GM21786 (cell line): ENCODE measurements around the gene FAM25G.
"Not testable (repeated sequence)": the region's sequence is repeated elsewhere in the genome, so short reads cannot be mapped to it uniquely, and the experiment has no call there.

ENCODE experiments used
- ATAC-seq: cut with Tn5 transposase; IDR thresholded peaks from one replicate; pipeline ENCODE4 v1.9.1; 2021; ENCODE audit not compliant: unreplicated experiment

The FAM25G gene

DNA sequence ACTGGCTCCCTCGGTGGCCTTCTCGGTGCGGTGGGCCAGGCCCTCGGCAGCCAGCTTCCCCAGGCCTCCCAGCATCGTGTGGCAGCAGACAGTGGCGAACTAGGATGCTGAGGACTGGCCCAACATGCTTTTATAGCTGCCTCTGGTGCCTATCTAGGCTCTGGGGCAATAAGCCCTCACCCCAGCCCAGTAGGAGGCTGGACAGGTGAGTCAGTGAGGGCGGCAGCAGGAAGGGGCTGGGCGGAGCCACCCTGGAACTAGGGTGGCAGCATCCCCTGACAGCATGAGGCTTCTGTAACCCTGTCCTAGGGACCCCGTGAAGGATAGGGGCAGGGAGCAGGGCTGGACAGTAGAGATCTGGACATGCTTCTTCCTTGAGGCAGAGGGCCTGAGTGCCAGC is at the start of gene FAM25G:
FAM25G (minus strand) TSS at position 101 of the 400 bp plus-strand sequence; CDS start at position 75, 26 bp downstream.
- ATAC-seq = not testable (repeated sequence)

DNA sequence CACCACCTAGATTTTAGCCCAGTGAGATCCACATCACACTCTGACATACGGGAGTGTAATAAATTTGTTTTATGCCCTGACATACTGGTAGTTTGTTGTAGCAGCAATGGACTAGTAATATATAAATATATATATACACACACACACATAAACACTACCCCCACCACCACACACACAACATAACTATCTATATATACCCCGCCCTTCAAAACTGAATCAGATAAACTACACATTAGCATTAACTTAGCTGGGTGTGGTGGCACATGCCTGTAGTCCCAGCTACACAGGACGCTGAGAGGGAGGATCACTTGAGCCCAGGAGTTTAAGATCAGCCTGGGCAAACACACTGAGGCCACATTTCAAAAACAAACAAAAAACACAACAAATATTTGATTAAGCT is 44.9 kb upstream of the FAM25G start:
- not testable (repeated sequence) for ATAC-seq

DNA sequence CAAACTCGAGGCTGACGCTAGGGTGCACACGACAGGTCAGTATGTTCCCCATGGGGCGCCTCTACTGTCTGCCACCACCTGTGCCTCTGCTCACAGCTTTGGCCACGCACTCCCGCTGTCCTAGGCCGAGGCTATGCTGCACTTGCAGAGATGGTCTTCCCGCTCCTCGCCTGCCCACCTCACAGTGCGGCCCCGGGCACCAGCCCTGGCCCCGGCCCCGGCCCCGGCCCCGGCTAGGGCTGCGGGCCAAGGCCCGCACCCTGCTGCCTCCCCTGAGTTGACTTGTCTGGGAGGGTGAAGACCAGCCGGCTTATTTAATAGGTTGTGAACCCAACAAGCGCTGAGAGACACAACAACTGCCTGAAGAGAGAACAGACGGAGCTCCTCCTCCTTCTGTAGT is 32.0 kb upstream of the FAM25G start, which contains the start of gene AGAP9:
AGAP9 (minus strand) TSS at position 164 of the 400 bp plus-strand sequence; CDS start at position 52, 112 bp downstream.
- not testable (repeated sequence) for ATAC-seq

DNA sequence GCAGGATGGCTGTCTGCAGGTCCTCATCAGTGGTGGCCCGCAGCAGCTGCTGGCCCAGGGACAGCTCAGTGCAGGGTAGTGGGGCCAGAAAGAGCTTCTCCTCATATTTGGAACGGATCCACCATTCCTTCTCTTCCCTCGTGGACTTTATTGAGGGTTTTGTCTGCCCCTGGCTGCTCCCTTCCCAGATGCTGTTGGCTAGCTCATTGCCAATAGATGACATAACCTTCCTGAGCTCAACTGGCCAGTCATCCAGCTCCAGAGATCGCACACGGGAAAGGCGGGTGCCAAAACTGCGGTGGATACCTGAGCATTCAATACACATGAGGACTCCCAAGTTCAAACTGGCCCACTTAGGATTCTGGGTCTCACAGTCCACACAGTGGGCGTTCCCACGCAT is 10.8 kb upstream of the FAM25G start:
- not testable (repeated sequence) for ATAC-seq

- not testable (repeated sequence) for ATAC-seq
Measured at GRCh38 chr10:47494226-47494625, 2.7 kb upstream of the FAM25G start.

- ATAC-seq = not testable (repeated sequence)
Measured at GRCh38 chr10:47489630-47490029, 1.9 kb downstream of the FAM25G start.

DNA sequence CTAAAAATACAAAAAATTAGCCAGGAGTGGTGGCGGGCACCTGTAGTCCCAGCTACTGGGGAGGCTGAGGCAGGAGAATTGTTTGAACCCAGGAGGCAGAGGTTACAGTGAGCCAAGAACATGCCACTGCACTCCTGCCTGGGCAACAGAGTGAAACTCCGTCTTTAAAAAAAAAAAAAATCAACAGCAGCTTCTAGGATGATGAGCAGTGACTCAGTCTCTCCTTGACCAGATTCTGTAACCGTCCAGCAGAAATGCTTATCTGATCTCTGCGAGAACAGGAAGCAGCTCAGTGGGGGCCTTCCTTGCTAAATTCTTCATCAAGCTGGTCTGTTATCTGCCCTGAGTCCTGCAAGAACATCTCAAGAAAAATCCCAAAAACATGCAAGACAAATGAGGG is 5.6 kb downstream of the FAM25G start:
- not testable (repeated sequence) for ATAC-seq

- ATAC-seq = not testable (repeated sequence)
Measured at GRCh38 chr10:47484786-47485185, 6.7 kb downstream of the FAM25G start.

DNA sequence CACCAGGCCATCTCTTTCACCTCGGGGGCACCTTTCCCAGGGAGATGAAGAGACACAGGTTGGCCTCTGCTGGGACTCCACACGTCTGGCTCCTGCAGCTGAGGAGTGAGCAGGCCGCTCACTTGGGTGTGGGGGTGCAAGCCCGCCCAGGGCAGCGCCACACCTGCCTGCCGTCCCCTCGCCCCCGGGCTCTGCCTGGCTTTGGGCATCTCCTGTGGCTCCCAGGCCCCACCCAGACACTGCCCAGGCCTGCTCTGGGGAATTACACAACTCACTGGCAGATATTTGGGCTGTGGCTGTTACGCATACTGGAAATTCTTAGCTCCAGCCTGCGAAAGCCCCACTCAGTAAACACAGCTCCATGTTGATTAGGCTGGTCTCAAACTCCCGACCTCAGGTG is 7.6 kb downstream of the FAM25G start, which contains the start of gene ANXA8:
ANXA8 (minus strand) TSS at position 193 of the 400 bp plus-strand sequence; CDS start at position 11, 182 bp downstream.
- not testable (repeated sequence) for ATAC-seq

- ATAC-seq = not testable (repeated sequence)
Measured at GRCh38 chr10:47482367-47482766, 9.1 kb downstream of the FAM25G start.

- ATAC-seq = not testable (repeated sequence)
Measured at GRCh38 chr10:47481768-47482181, 9.7 kb downstream of the FAM25G start.

DNA sequence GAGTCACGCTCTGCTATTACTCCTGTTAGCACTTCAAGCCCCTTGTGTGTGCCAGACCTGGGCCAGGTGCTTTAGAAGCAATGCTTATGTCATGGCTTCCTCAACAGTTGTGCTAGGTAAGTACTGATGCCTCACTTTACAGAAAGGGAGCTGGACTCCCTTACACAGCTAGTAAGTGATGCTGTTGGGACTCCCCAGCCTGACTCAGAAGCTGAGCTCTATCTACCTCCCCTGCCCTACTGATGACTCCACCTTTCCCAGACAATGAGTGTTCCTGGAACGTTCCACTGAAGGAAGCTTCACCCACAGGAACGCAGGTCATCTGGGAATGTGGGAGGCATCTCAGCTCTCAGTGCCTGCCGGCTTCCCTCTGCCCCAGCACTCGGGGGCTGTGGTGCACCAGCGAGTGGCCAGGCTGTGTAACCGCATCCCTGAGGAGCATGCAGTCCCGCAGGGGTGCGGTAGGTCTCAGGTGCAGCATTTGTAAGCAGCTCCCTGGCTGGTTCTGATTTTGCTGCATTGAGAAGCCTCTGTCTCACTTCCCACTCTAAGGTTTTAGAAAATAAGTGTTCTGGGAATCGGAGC is 10.2 kb downstream of the FAM25G start:
- ATAC-seq = not testable (repeated sequence)

DNA sequence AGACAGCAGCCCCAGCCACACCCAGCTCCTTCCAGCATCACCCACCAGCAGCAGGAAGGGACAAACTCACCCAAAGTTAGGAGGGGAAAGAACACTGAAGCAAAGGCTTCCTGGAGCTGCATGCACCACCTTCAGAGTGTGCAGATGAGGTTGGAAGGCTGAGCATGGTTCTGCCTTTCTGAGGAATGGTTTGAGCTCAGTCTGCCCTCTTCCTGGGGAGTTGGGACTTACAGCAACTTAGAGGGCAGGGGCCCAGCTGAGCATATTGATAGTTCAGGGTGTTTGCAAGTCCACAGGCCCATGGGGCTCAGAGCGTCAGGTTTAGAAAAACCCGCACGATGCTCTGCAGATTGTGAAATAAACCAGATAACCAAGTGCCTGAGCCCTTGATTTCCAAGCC is 11.4 kb downstream of the FAM25G start:
- not testable (repeated sequence) for ATAC-seq

GRCh38 chr10:47478114-47478513 is 13.4 kb downstream of the FAM25G start:
- ATAC-seq = not testable (repeated sequence)

DNA sequence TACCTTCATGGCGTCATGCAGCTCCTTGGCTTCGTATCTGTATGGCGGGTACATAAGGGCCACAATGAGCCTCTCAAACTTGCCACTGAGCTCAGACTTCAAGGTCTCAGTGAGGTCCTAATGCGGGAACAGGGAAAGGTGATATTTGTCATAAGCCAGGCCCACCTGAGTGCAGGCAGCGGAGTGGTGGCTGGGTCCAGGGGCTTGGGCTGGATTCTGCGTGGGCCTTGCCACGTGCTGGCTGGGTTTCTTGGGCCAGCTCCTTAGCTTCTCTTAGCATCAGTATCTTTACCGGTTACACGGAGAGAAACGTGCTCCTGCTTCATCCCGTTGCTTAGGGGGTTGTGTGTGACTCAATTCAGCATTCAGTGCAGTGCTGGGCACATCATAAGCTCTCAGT is 14.4 kb downstream of the FAM25G start:
- not testable (repeated sequence) for ATAC-seq

GRCh38 chr10:47475101-47475500 is 16.4 kb downstream of the FAM25G start:
- ATAC-seq = not testable (repeated sequence)

DNA sequence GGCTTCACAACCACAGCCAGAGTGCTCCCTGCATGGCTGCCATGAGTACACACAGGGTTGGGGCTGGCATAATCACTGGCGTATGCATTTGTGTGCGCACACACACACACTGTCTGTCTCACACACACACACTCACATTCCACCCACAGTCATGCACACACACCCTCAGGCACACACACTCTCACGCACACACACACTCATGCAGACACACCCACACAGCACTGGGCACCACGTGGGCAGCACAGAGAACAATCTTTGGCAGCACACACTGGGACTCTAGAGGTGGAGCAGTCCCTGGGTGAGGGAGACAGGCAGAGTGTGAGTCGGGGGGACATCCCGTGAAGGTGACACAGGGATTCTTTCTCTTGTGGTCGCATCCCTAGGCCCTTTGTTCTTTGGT is 18.0 kb downstream of the FAM25G start:
- ATAC-seq = not testable (repeated sequence)

- ATAC-seq = peak; percentile 79
Measured at GRCh38 chr10:47472647-47473046, 18.9 kb downstream of the FAM25G start.

DNA sequence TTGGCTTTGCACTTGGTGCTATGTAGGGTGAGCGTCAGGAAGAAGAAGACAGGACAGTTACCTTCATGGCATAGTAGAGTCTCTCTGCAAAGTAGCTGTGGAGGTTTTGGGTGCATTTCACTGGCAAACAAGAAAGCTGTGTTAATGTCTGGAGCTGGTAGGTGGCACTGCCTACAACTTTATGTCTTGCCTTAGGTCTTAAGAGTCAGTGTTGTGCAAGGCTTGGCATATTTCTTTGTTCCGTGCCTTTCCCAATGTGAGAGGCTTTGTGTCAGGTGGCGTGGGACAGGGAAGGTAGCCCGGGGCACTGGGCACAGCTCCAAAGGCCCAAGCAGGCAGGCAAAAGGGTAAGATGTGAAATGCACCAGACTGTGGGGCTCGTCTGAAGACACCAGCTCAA is 19.4 kb downstream of the FAM25G start:
- ATAC-seq = not testable (repeated sequence)

DNA sequence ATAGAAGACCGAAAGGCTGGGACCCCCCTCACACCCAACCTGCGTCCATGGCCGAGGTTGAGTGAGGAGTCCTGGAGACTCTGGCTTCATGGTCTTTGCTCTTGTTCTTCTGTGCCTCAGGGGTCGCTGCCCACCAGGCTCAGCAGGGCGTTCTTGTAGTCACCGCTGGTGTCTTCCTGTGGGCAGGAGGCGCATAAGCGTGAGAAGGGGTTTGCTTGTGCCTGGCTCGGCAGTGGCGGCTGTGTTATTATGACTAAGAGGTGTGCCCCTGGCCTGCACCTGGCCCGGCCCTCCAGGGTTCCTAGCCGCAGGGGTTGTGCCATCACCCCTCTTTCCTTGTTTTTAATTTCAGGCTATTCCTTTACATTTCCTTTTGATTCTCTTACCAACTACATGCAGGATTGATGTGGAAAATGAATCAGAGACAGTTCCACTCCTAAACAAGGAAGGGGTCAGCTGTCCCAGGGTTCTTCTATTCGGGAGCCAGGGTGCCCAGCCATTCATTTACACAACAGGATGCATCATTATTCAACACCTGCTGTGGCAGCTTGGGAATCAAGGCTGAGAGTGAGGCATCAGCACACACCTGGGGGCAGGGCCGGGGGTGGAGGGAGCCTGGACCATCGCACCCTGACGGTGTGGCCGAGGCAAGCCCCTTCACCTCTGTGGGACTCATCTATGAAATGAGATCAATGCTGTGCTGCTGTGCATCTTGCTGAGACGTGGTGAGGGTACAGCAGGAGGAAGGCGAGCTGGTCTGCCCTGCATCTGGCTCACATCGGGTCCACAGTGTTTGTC is 22.6 kb downstream of the FAM25G start:
- ATAC-seq = not testable (repeated sequence)

DNA sequence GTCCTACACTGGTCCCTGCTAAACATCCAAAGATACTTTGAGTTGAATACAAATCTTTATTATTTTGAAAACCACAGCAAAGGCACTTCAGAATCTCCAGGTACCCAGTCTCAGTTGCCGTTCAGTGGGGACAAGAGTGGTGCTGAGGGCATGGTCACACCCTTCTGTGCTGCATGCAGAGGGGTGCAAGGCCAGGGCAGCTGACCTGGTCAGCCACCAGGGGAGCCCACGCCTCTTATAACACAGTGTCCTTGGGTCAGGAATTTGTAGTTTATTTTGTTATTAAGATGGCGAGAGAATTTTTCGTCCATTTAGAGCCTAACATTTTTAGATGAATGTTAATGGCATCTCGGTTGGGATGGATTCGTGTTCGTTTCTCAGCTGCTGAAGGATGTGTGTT is 23.5 kb downstream of the FAM25G start:
- not testable (repeated sequence) for ATAC-seq

- ATAC-seq = not testable (repeated sequence)
Measured at GRCh38 chr10:47467458-47467857, 24.0 kb downstream of the FAM25G start.
